HG03571 (cell line): ENCODE data around the gene SLC43A1.

ENCODE experiments used
- ATAC-seq: cut with Tn5 transposase; IDR thresholded peaks from one replicate; pipeline ENCODE4 v1.9.1; 2021; ENCODE audit not compliant: unreplicated experiment

The SLC43A1 gene

DNA sequence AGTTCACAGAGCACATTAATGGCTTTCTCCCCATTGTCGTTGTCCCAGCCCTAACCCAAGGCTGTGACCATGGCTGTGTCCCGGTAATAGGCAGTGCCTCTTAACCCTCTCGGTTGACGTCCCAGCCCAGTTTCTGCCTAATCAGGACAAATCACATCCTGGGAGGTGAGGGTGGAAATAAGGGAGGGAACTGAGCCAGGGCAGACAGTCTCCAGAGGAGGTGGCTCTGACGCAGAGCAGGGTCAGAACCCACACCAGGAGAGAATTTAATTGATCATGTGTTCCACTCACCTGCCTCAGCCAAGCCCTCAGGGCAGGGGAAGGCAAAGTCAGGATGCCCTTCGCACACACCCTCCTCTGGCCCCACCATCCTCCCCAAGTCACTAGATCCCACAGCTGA lies 17.0 kb downstream of the SLC43A1 start:
- ATAC-seq, result no peak

DNA sequence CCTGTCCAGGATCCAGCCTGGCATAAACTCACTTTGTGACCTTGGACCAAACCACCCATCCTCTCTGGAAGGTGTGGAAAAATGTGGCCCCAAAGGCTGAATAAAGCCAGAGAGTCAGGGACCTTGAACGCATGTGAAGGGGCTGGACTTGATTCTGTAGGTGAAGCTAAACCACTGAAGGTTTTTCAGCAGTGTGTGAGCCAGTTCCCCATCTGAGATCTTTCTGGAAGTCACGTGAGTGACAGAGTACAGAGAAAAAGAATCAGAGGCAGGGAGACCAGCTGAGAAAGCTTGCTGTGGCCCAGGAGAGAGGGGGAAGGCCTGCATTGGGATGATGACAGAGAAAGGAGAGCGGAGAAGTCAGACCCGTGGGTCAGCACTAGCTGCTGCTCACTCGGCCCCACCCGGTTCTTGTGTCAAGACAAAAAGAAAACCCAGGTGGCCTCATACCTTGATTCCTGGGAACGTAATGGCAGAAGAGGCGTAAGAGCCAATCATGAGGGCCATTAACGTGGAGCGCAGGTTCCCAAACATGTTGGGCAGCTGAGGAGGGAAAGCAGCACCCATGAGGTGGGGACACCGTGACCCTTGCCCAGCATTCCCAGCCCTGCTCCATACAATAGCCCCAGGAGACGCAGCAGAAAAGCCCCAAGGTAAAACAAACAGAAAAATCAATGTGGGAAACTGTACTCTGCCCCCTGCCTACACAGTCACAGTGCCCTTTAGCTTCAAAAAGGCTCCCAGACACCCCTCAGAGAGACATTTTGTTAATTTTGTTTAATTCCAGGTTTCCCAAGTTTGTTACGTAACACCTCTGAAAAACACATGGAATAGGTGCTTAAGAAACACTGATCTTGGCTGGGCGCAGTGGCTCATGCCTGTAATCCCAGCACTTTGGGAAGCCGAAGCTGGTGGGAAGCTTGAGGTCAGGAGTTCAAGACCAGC lies 17.9 kb downstream of the SLC43A1 start:
- ATAC-seq, result no peak

DNA sequence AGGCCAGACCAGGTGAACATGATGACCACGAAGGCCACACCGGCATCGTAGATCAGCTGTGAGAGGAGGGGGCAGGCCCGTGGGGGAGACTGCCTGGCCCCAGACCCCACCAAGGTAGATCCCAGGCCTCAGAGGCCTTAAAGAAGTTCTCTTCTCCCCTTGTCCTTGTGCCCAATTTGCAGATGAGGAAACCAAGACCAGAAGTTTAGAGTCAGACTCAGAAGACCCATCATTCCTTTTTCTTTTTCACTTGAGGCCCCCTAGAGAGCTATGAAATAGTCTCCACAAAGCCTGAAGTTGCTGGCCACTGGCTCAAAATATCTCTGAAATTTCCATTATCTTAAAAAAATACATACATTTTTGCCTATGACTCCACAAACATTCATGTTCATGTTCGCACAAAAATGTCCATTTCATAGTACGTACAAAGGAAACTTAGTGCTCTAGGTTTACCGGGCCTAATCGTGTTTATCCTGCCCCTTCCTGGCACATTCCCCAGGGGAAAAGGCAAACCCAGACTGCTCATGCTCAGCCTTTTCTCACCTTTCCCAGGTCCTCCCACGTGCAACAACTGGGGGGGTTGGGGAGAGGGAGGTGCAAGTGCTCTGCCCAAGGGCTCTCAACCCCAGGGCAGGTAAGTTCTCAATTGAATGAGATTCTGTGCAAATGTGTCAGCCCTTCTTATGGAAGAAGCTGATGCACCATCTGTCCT lies 19.2 kb downstream of the SLC43A1 start:
- no peak for ATAC-seq

DNA sequence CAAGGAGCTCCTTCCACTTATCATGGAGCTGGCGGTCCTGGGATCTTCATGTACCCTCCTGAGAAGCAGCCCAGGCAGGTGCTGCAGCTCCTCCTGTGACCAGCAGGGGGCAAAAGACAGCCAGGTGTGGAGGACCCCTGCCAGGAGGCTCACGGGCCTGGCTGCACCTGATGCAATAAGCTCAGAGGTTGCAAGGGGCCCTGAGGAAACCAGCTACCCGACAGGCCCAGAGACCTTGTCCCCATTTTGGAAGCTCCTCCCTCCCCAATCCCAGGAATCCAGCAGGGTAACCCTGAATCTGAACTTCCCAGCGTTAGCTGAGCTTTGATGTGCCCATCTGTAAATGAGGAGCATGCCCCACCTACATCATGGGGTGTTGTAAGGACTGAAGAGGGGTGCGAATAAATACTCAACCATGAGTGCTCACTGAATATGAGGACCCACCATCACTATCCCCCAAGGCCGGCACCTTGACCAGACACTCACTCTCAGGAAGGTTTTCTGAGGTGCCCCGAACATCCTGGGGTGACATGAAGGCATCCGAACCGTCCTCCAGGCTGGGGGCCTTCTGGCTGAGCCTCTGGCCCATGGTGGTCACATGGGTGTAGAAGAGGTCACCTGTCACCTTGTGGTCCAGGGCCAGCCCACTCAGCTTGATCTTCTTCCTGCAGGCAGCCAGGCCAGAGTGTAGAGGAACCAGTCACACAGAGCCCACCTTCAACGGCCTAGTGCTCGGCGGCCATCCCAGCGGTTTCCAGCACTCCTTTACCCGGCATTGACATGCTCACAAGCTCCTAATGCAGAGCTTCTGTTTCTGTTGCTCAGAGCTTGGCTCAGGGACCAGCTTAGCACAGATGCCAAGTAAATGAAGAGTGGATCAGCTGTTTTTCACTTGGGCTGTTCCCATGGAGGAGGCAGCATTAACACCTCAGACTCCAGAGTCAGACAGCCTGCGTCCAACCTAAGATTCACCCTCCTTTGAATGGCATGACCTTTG lies 21.7 kb downstream of the SLC43A1 start:
- ATAC-seq, result no peak

DNA sequence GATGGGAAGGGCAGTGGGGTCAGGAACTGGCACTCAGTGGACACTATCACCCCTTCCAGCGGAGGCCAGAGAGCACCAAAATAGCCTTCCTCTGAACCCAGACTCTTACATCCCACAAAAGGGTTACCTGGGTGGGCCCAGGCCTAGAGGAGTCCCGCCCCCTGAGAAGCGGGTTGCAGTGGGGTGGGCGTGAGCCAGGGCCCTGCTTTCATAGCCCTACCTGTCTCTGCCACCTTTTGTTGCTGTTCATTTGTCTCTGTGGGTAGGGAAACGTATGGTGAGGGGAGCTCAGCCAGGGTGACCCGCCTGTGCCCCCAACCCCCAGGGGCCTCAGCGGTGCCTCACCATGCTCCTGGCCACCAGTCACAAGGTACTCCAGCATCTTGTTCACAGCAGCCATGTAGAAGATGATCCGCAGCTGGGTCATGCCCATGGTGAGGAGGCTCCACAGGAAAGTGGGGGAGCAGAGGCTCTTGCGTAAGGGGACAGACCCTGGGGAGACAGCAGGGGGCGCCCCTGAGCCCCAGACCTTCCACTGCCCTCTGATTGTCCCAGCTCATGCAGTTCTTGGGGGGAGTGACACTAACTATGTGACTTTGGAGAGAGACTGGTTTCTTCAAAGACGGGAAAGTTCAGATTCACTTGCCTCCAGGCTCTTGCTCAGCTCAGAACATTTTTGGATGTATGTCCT lies 24.0 kb downstream of the SLC43A1 start:
- no peak for ATAC-seq

GRCh38 chr11:57490456-57491248 lies 24.9 kb downstream of the SLC43A1 start:
- no peak for ATAC-seq

GRCh38 chr11:57487920-57488659 lies 27.4 kb downstream of the SLC43A1 start:
- no peak for ATAC-seq

- no peak for ATAC-seq
Observed at GRCh38 chr11:57487021-57487778, 28.3 kb downstream of the SLC43A1 start.

DNA sequence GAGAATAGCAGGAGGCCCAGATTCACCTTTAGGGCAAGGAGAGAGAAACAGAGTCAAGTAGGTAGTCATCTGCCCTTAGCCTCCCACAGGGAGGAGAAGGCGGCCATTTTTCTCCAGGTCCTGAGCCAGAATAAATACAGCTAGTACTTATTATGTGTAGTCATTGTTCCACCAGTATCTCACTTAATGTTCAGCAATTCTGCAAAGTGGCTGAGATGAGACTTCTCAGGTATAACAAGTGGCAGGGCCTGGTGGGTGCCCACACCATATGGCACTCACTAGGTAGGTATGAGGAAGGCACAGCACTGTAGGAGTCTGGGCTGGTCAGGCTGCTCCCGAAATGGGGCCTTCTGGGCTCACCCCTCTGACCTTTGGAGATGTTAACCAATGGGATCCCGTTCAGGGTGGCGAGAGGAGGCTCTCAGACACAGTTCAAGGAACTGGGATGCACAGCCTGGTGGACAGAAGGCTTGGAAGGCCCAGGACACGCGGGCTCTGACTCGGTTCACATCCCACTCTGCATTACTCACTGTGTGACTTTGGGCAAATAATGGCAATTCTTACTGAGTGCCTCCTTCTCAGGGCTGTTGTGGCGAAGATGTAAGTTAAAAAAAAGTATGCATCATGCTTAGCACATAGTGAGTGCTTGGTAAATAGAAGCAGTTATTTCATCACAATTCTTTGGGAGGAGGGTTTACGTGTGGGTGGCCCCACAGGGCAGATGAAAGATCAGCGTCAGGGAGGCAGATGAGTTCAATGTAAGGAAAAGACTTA lies 30.1 kb downstream of the SLC43A1 start:
- no peak for ATAC-seq

- ATAC-seq, result peak; percentile 49
Observed at GRCh38 chr11:57484141-57484710, 31.3 kb downstream of the SLC43A1 start.

DNA sequence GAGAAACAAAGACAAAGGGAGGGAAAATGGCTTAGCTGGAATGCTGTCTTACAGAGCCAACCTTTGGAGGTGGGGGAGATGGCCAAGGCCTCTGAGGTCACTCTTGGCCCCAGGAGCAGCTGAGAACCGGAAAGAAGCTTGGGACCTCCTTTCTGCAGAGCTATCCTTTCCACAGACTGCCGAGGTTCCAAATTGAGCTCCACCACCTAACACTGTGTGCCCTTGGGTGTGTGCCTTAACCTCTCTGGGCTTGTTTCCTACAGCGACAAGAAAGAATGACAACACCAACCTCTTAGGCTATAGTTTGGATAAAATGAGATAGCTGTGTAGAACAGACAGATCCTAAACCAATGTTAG lies 32.0 kb downstream of the SLC43A1 start:
- no peak for ATAC-seq

DNA sequence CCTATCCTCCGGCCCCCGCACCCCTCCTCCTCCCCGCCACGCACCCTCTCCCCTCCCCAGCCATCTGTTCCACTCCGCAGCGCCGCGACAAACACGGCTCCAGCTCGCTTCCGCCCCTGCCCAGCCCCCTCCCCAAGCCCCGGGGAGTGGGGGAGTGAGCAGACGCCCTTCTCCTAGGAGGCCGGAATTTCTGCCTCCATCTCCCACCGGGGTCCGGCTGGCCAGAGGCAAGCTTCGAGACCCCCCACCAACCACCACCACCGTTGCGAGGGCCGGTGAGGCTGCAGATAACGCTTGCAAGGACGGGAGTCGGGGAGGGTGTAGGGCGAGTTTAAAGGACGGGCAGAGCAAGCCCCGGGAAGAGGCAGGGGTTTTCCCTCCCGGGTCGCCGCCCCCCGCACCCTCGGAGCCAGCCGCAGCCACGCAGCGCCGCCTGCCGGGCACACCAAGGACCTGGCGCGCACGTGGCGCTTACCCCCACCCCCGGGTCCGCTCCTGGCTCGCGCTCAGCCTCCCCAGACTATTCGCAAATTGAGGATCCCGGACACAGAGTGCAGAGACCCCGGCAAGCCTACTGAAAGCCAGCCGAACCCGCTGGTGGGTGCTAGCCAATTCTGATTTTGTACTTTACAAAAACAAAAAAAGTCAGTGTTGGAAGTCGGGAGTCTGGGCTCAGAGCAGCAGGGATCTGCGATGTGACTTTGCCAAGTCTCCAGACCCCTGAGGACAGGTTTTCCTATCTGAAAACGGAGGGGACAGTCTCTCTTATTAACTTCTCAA lies 32.5 kb downstream of the SLC43A1 start:
- no peak for ATAC-seq

- ATAC-seq, result no peak
Observed at GRCh38 chr11:57481915-57482781, 33.4 kb downstream of the SLC43A1 start.

DNA sequence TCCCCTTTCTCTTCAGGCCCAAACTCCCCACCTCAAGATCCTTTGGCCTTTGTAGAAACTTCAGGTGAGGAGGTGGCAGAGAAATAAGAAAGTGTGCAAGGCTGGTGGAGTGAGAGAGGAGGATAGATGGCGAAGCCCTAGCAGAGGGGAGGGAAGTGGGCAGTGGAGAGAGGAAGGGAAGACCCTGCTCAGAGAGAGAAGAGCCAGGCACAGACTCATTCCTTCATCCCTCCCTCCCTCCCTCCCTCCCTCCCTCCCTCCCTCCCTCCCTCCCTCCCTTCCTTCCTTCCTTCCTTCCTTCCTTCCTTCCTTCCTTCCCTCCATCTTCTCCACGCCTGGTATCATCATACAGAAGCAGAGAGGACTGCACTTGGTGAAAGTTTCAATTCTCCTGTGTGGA lies 34.2 kb downstream of the SLC43A1 start:
- no peak for ATAC-seq

DNA sequence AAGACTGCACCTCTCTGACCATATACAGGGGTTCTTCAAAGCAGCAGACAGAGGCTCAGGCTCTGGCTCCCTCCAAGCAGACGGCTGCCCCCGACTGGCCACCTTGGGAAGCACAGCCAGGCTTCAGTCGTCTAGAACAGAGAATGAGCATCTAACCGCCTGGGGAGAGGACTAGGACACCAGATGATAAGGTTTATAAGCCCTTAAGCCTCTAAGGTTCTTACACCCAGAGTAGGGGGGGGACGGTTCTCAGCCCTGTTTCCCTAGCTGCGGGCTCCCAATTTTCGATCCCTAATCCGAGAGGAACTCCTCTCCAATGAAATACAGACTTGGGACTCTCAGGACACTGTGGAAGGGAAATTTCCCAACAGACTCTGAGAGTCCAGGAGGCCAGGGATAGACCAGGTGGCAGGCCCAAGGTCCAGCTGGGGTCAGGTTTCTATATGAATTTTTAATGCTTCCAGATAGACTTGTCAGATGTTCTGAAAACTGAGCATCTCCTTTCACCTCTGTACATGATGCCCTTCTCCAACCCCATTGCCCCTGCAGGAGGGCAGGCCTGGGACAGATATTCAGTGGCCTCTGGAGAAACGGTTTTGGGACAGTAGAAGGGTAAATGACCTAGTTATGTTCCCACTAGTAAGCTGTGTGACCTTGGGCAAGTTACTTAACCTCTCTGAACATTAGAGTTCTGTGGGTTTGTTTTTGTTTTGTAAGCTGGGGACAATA lies 34.9 kb downstream of the SLC43A1 start:
- no peak for ATAC-seq
